ENCODE data around the gene TECR.
"Not testable (repeated sequence)": the region's sequence is repeated elsewhere in the genome, so short reads cannot be mapped to it uniquely, and the experiment has no call there.

TECR gene, protein sequence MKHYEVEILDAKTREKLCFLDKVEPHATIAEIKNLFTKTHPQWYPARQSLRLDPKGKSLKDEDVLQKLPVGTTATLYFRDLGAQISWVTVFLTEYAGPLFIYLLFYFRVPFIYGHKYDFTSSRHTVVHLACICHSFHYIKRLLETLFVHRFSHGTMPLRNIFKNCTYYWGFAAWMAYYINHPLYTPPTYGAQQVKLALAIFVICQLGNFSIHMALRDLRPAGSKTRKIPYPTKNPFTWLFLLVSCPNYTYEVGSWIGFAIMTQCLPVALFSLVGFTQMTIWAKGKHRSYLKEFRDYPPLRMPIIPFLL

DNA sequence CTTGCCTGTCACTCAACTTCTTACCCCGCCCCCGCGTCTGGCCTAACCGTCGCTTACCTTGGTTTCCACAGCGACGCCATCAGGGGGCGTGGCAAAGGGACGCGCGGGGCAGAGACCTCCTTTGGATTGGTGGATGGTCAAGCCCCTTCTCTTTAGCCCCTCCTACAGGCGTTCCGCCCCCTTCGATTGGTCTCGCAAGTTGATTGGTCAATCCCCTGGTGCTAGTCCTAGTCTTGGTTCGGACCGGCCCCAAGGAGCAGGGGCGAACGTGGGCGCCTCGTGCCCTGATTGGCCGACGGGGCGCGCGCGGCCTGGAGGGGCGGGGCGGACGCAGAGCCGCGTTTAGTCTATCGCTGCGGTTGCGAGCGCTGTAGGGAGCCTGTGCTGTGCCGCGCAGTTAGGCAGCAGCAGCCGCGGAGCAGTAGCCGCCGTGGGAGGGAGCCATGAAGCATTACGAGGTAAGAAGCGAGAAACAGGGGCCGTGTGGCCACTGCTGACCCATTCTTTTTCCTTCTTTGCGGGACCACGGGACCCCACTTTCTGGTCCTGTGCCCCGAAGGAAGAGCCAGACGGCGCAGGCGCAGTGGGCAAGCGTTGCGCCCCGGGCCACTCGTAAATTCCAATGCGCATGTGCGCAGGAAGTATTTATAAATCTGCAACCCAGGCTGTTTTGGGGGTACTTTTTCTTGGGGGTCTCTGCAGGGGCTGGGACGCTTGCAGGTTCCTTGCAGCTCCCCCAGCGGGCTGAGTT is at the start of gene TECR:
Gene TECR (plus strand): TSS at position 341 of the 751 bp plus-strand sequence. CDS start 103 bp downstream, at position 444.
- DNase-seq (ENCODE audit: low spot score): peak; percentile 98

DNA sequence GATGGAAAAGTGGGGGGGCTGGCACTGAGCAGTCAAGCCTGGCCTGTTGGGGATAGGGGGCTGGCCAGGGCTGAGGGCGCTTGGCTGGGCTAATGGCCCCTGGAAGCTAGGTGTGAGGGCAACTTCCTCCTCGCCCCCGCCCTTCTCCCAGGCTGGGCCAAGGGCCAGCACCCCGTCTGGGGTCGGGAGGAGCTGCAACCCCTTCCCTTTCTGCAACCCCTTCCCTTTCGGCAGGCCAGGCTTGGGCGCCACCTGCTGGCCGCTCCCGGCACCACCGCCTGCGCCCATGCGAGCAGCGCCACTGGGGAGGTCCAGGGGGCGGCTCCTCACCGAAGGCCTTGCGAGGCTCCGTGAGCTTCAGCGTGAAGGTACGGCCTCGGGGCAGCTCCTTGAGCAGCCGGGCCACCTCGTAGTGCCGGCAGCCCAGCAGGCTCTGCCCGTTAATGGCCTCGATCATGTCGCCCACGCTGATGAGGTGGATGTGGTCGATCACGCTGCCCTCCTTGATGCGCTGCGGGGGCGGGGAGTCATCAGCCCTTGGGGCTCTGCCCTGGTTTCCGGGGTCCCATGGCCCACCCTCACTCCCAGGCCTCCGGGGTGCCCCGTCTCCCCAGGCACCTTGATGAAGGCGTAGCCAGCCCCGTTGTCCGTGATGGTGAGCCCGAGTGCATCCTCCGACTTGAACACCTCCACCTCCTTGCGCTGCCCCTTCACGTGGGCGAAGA is 49.3 kb upstream of the TECR start:
- peak; percentile 64 for DNase-seq (ENCODE audit: low spot score)

DNA sequence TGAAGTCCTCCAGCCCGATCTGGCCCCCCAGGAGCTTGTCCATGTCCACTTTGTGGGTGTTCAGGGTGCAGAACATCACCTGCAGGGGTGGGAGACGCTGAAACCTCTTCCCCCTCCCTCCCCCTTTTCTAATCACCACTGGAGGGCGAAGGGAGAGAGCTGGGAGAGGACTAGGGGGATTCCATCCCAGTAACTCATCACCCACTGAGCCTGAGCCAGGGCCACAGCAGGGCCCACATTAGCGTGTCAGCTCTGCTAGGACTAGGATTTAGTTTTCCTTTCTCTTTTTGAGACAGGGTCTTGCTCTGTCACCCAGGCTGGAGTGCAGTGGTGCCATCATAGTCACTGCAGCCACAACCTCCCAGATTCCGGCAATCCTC is 48.7 kb upstream of the TECR start:
- DNase-seq (ENCODE audit: low spot score): no peak

DNA sequence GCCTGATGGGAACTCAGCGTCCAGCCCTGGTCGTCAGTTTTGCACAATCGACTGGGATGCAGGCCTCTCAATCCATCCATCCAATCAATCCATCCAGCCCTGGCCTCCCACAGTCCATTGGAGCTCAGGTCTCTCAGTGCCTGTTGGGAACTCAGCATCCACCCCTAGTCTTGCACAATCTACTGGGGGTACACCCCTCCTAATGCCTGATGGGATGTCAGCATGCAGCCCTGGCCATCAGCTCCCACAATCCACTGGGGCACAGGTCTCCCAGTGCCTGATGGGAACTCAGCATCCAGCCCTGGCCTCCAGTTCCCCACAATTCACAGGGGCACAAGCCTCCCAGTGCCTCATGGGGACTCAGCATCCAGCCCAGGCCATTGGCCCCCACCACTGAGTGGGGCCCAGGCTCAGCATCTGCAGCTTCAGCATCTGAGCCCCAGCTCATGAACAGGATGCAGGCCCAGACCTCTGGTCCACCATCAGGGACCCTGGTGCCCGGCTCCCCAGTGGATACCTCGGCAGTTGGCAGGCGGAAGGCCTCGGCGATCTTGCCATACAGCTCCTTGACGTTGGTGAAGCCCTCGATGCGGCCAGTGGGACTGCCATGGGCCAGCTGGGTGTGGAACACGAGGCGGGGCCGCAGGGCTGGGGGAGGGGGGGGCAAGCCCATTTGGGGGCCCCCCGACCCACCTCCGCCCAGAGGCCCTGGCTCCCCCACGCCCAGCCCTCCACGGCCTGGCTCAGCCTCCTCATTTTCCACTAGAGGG is 47.0 kb upstream of the TECR start:
- DNase-seq (ENCODE audit: low spot score): no peak

DNA sequence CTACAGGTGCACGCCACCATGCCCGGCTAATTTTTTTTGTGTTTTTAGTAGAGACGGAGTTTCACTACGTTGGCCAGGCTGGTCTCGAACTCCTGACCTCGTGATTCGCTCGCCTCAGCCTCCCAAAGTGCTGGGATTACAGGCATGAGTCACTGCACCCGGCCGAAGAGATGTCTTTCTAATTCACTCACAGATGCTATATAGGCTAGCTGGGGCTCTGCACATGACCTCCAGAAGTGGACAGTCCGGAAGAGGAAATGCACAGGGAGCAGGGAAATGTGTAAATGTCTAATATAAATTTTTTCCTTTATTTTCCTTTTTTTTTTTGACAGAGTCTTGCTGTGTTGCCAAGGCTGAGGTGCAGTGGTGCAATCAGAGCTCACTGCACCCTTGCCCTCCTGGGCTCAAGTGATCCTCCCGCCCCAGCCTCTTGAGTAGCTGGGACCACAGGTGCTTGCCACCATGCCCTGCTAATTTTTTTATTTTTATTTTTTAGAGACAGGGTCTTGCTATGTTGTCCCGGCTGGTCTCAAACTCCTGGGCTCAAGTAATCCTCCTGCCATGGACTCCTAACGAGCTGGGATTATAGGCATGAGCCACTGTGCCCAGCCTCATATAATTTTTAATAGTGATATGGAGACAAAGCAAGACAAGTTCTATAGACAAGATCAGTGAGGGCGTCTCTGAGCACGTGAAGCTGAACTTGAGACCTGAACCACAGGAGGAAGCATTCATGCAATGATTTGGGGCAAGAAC is 41.8 kb upstream of the TECR start:
- no peak for DNase-seq (ENCODE audit: low spot score)

DNA sequence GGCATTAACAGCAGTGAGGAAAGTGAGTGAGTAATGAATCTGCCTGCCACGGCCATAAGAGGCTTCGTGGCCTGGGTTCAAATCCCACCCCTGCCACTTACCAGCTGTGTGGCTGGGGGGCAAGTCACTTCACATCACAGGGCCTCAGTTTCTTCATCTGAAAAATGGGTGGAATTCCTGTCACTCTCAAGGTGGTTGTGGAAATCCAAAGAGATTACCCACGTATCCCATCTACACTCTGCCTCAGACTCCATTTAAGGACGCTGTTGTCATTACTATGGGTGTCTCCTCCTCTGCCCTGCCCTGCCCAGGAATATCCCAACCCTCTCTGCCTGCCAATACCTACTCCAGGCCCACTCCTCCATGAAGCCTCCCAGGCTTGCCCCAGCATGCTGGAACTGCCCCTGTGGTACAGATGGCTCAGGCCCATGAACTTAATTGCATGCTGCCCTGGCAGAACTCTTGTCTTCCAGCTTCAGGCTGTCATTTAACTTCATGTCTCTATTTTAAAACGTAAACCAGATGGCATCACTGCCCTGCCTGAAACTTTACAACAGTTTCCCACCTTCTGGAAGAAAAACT is 36.5 kb upstream of the TECR start:
- DNase-seq (ENCODE audit: low spot score): no peak

DNA sequence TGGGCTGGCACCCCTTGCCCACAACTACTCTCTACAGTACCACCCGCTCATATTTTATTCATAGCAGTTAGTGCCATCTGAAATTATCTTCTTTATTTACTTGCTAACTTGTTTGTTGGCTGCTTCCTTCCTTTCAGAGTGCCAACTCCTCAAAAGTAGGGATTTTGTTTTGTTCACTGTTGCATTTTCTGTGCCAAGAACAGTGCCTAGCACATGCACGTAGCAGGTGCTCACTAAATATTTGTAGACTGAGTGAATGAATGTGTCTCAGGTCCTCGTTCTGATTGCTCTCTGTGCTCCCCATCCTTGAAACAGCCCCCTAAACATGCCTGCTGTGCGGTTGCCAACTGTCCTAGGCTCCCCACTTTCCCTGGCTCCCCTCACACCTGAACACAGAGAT is 35.0 kb upstream of the TECR start:
- DNase-seq (ENCODE audit: low spot score): no peak

DNA sequence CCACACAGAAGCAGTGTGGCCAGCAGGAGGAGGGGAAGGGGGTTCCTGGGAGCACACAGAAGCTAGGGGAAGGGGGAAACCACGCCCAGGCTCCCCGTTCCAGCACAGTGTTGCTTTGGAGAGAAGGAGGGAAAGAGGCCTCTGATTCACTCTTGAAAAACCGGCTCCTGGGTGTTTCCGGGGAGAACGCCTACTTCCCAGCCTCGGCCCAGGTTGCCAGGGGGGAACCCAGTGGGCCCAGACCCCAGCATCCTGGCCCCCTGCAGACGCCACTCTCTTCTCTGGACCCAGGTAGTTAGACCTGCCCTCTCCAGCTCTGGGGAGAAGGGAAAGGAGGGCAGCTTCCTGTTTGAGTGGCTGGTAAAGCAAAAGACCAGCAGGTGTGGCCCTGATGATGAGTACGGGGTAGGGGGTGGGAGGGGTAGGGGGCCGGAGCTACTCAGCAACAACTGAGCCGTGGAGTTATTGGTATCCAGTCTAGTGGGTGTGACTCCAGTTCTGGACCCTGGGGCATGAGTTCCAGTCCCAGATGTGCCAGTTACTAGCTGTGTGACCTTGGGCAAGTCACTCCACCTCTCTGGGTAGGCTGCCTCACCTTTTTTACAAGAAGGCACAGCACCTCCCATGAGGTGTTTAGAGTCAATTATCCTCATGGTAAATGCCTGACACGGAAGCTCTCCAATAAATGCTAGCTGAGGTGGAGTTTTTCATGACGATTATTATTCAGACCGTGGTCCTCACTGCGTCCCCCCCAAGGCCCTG is 34.3 kb upstream of the TECR start:
- no peak for DNase-seq (ENCODE audit: low spot score)

DNA sequence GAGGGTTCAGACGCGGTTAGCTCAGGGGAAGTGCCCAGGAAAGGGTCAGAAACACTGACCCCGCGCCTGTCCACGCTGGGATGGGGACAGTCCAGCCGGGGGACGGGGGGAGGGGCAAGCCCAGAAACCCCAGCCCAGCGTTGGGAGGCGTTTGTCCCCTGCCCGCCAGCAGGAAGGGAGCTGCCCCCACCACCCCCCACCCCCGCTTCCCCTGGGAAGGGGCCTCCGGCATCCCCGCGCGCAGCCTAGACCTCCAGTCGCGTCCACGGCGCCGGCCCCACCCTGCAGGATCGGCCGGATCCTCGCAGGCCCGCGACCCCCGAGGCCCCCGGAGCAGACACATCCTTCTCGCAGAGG is 33.7 kb upstream of the TECR start:
- no peak for DNase-seq (ENCODE audit: low spot score)

DNA sequence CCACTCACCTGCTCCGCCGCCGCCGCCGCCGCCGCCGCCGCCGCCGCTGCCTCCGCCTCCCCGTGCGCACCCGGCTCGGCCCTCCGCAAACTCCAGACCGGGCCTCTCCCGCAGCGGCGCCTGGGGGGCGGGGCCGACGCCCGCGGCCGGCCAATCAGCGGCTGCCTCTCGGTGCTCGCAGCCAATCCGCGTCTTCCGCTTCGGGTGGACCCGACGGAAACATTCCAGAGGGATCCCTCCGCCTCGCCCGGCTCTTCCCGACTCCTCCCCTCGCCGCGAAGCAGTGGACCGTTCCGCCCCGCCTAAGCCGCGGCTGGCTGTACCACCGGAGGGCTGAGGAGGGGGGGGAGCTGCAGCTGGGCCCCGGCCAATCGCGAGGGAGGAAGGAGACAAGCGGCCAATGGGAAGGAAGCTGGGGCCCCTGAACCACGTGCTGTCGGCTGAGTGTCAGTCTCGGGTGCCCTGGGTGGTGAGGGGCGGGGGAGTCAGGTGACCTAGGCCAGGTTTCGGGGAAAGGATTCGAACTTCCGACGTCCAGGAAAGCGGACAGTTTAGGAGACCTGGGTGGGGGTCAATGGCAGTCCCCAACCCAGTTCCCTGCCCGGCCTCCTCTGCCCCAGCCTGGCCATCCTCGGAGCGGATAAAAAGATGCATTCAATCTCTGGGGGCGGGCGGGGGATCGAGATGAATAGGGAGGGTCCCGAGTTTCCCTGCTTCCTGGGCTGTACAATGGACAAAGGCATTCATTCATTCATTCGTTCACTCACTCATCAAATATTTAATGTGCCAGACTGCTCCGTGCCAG is 33.2 kb upstream of the TECR start, which contains the start of gene GIPC1:
Gene GIPC1 (minus strand): TSS at position 99 of the 805 bp plus-strand sequence. CDS start 13,151 bp downstream, outside the sequence.
- peak; percentile 100 for DNase-seq (ENCODE audit: low spot score)

DNA sequence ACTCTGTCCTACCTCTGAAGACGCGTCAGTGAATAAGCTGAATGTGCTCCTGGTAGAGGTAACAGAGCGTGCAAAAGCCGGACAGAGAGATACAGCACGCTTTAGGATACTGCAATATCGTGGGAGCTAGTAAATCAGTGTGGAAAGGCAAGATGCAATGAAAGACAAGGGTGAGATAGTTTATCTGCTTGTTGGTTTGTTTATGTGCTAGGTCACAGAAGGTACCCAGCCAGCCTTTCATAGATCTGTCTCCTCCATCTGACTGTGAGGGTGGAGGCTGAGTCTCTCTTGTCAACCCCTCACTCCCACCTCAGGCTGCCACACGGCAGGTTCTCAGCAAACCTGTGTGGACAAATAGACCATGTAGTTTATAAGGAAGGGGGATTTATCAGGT is 32.6 kb upstream of the TECR start:
- no peak for DNase-seq (ENCODE audit: low spot score)

DNA sequence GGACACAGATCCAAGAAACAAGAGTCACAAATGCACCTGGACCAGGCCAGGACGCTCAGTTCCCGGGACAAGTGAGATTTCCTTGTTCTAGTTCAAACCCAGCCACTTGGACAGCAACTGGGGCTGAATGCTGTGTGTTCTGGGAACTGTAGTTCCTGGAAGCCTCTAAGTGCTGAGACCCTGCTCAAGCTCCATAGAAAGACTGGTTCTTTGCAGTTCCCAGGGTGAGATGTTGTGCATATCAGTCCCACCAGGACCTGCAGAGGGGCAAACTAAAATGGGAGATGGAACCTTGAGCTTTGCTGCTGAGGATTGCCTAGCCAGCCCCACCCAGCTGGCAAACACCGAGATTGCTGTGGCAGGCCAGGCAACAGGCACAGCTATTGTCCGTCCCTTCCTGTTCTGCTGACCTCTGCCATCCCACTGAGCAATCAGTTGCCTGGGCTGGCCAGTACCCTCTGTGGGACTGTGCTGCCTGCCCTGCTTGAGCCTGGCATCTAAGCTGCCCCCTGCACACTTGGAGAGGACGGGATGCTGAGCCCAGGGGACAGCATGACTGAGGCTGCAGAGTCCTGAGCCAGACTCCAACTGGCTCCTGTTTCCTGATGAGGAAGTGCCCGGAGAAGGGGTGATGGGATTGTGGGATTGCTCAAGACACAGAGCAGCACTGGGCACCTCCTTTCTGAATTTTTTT is 32.0 kb upstream of the TECR start:
- no peak for DNase-seq (ENCODE audit: low spot score)

DNA sequence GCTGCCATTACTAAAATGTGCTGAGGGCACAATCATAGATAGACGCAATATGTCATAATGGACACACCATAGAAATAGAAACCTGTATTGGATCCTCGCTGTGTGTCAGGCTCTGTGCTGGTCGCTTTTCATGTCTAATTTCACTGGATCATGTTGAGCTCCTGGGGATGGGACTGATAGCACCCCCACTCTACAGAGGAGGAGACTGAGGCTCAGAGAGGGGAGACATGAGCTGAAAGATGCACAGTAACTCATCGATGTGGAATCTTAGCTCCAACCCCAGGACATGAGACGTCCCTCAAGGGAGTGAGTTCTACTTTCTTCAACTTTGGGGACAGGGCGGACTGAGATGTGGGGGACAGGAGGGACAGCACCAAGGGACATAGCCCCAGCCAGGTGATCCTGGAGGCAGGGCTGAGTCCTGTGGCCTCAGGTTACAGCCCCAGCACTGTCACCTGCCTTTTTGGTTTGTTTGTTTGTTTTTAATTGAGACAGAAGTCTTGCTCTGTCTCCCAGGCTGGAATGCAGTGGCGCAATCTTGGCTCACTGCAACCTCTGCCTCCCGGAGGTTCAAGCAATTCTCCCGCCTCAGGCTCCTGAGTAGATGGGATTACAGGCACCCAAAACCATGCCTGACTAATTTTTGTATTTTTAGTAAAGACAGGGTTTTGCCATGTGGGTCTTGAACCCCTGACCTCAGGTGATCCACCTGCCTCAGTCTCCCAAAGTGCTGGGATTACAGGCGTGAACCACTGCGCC is 26.9 kb upstream of the TECR start:
- no peak for DNase-seq (ENCODE audit: low spot score)

DNA sequence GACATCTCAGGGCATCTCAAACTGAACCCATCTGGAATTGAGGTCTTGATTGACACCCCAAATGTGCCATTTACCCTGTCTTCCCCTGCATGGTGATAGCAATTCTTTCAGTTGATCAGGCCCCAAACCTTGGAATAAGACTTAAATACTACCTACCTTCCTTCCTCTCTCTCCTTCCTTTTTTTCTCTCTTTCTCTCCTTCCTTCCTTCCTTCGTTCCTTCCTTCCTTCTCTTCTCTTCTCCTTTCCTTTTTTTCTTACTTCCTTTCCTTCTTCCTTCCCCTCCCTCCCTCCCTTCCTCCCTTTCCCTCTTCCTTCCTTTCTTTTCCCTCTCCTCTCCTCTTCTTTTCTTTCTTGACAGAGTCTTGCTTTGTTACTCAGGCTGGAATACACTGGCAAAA is 26.1 kb upstream of the TECR start:
- no peak for DNase-seq (ENCODE audit: low spot score)

DNA sequence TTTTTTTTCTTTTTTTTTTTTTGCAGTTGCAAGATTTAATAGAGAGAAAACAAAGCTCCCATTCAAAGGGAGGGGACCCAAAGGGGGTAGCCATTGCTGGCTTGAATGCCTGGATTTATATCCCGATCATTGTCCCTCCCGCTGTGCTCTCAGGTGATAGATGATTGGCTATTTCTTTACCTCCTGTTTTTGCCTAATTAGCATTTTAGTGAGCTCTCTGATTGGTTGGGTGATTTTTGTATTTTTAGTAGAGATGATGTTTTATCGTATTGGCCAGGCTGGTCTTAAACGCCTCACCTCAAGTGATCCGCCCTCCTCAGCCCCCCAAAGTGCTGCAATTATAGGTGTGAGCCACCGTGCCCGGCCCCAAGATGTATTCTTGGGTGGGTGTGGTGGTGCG is 24.8 kb upstream of the TECR start:
- DNase-seq (ENCODE audit: low spot score): not testable (repeated sequence)

DNA sequence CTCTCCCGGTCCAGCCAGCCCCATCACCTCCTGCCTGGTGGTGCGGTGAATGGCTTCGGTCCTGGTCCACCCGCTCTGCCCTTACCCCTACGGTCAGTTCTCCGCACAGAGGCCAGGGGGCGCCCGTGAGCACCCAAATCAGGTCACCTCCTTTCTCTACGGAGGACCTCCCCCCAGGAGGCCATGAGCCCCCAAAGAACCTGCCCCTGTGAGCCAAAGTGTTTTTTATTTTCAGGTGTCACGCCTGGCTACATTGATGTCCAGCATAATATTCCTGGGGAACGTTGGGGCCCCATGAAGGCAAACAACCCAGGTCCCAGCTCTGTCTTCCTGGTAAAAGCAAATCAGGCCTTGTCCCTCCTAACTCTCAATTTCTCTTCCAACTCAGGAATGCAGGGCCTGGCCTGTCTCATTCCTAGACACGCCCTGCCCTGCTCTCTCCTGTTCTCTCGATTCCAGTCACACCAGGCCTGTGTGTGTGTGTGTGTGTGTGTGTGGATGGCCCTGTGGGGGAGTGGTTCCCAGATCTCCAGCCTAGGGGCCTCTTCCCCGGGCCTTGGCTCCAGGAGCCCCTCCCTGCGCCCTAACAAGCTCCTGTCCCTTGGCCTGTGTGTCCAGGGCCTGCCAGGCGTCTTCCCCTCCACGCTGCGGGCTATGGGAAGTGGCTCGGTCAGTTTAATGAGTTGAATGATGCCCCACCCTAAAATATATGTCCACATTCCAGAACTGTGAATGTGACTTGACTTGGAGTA is 23.7 kb upstream of the TECR start:
- peak; percentile 77 for DNase-seq (ENCODE audit: low spot score)

Measured in hepatic stellate cell (primary cell).